Activated naive CD8-positive, alpha-beta T cell treated with anti-CD3 and anti-CD28 coated beads, Interleukin-2, amount 50 U/mL, for 24 hours (primary cell): ENCODE results near the gene KPNA2.
"Not testable (repeated sequence)": the region's sequence is repeated elsewhere in the genome, so short reads cannot be mapped to it uniquely, and the experiment has no call there.

Experiments used
- ATAC-seq: fragments of 150-1000 bp; cut with Tn5 transposase; one replicate; pipeline ENCODE4 v1.10.0; 2021
- DNase-seq: peaks from one replicate; pipeline ENCODE4 v3.0.0; 2021
- H3K27ac Mint-ChIP-seq: one replicate; pipeline ENCODE4 v1.8.0; 2021; ENCODE audit warnings: mild to moderate bottlenecking, mixed read lengths
- H3K27me3 Mint-ChIP-seq: one replicate; pipeline ENCODE4 v1.8.0; 2021; ENCODE audit warnings: mixed read lengths
- H3K36me3 Mint-ChIP-seq: one replicate; pipeline ENCODE4 v1.8.0; 2021; ENCODE audit warnings: low read depth, mixed read lengths
- H3K4me1 Mint-ChIP-seq: one replicate; pipeline ENCODE4 v1.8.0; 2021; ENCODE audit warnings: mixed read lengths
- H3K4me3 Mint-ChIP-seq: one replicate; pipeline ENCODE4 v1.8.0; 2021; ENCODE audit warnings: mild to moderate bottlenecking, moderate library complexity, mixed read lengths
- H3K9me3 Mint-ChIP-seq: one replicate; pipeline ENCODE4 v1.8.0; 2021; ENCODE audit warnings: mixed read lengths

Gene KPNA2

GRCh38 chr17:68035131-68035522 is 408 bp upstream of the KPNA2 start:
- ATAC-seq (peak; percentile 89), DNase-seq (peak; percentile 93)
- peaks cover 25% of the 10 kb centered on the region for H3K4me1 Mint-ChIP-seq
- peak overlapping the region; percentile 94 for H3K4me3 Mint-ChIP-seq
- peaks cover 37% of the 10 kb centered on the region for H3K36me3 Mint-ChIP-seq
- peak overlapping the region; percentile 93 for H3K27ac Mint-ChIP-seq
- H3K9me3 Mint-ChIP-seq, result no peaks in the 10 kb centered on the region
- H3K27me3 Mint-ChIP-seq, result peaks cover 2% of the 10 kb centered on the region

GRCh38 chr17:68036304-68037147 is 991 bp downstream of the KPNA2 start:
- Mint-ChIP-seq H3K36me3 (peaks cover 47% of the 10 kb centered on the region), H3K27me3 (peaks cover 2% of the 10 kb centered on the region), H3K4me3 (peak overlapping the region; percentile 94), H3K4me1 (peaks cover 25% of the 10 kb centered on the region), H3K27ac (peak overlapping the region; percentile 93), H3K9me3 (no peaks in the 10 kb centered on the region)
- DNase-seq (no peak), ATAC-seq (no peak)

- no peak for ATAC-seq
- no peak overlapping the region for H3K27ac Mint-ChIP-seq
Observed at GRCh38 chr17:68047153-68047846, 11.8 kb downstream of the KPNA2 start.

GRCh38 chr17:68047890-68048542 is 12.5 kb downstream of the KPNA2 start:
- not testable (repeated sequence) for ATAC-seq, DNase-seq
- peaks cover 49% of the 10 kb centered on the region for H3K36me3 Mint-ChIP-seq

More at GRCh38 chr17:68047153-68047846, 11.8 kb downstream of the KPNA2 start:
- Mint-ChIP-seq H3K9me3 (no peaks in the 10 kb centered on the region), H3K4me3 (no peak overlapping the region), H3K36me3 (peaks cover 53% of the 10 kb centered on the region), H3K4me1 (no peaks in the 10 kb centered on the region), H3K27me3 (no peaks in the 10 kb centered on the region)
- no peak for DNase-seq

GRCh38 chr17:68048996-68049395 is 13.5 kb downstream of the KPNA2 start:
- H3K36me3 Mint-ChIP-seq, result peaks cover 39% of the 10 kb centered on the region
- no peaks in the 10 kb centered on the region for H3K9me3 Mint-ChIP-seq
- ATAC-seq (peak; percentile 34), DNase-seq (no peak)
- no peak overlapping the region for H3K4me3 Mint-ChIP-seq
- H3K4me1 Mint-ChIP-seq, result no peaks in the 10 kb centered on the region
- no peaks in the 10 kb centered on the region for H3K27me3 Mint-ChIP-seq
- no peak overlapping the region for H3K27ac Mint-ChIP-seq

More at GRCh38 chr17:68047890-68048542, 12.5 kb downstream of the KPNA2 start:
- H3K9me3 Mint-ChIP-seq, H3K4me3 Mint-ChIP-seq, H3K4me1 Mint-ChIP-seq, H3K27me3 Mint-ChIP-seq, H3K27ac Mint-ChIP-seq: not testable (repeated sequence)

GRCh38 chr17:68049812-68050437 is 14.4 kb downstream of the KPNA2 start:
- peaks cover 29% of the 10 kb centered on the region for H3K36me3 Mint-ChIP-seq
- ATAC-seq, H3K27me3 Mint-ChIP-seq, H3K4me3 Mint-ChIP-seq, H3K4me1 Mint-ChIP-seq, H3K27ac Mint-ChIP-seq, H3K9me3 Mint-ChIP-seq, DNase-seq: not testable (repeated sequence)

GRCh38 chr17:68051321-68052312 is 16.1 kb downstream of the KPNA2 start:
- DNase-seq, H3K4me3 Mint-ChIP-seq, H3K9me3 Mint-ChIP-seq, H3K4me1 Mint-ChIP-seq, H3K27ac Mint-ChIP-seq, H3K27me3 Mint-ChIP-seq, ATAC-seq: not testable (repeated sequence)
- H3K36me3 Mint-ChIP-seq, result peaks cover 15% of the 10 kb centered on the region

- no peaks in the 10 kb centered on the region for H3K27me3 Mint-ChIP-seq
- H3K9me3 Mint-ChIP-seq, result no peaks in the 10 kb centered on the region
- peaks cover 5% of the 10 kb centered on the region for H3K36me3 Mint-ChIP-seq
- DNase-seq (no peak), ATAC-seq (no peak)
- H3K4me1 Mint-ChIP-seq, result peaks cover 4% of the 10 kb centered on the region
- no peak overlapping the region for H3K4me3 Mint-ChIP-seq
- no peak overlapping the region for H3K27ac Mint-ChIP-seq
Observed at GRCh38 chr17:68052810-68053209, 17.3 kb downstream of the KPNA2 start.

GRCh38 chr17:68053231-68054013 is 17.9 kb downstream of the KPNA2 start:
- Mint-ChIP-seq H3K27ac (no peak overlapping the region), H3K36me3 (peaks cover 2% of the 10 kb centered on the region), H3K4me1 (peaks cover 5% of the 10 kb centered on the region), H3K9me3 (no peaks in the 10 kb centered on the region), H3K4me3 (no peak overlapping the region), H3K27me3 (peaks cover 2% of the 10 kb centered on the region)
- DNase-seq (no peak), ATAC-seq (no peak)

GRCh38 chr17:68054296-68054900 is 18.9 kb downstream of the KPNA2 start:
- H3K4me1 Mint-ChIP-seq, result peaks cover 5% of the 10 kb centered on the region
- ATAC-seq, result no peak
- H3K27ac Mint-ChIP-seq, result no peak overlapping the region
- no peak for DNase-seq
- no peak overlapping the region for H3K4me3 Mint-ChIP-seq
- peaks cover 2% of the 10 kb centered on the region for H3K27me3 Mint-ChIP-seq
- no peaks in the 10 kb centered on the region for H3K36me3 Mint-ChIP-seq
- H3K9me3 Mint-ChIP-seq, result no peaks in the 10 kb centered on the region

GRCh38 chr17:68057531-68057952 is 22.0 kb downstream of the KPNA2 start:
- ATAC-seq (peak; percentile 73), DNase-seq (peak; percentile 28)
- H3K9me3 Mint-ChIP-seq, result no peaks in the 10 kb centered on the region
- peaks cover 7% of the 10 kb centered on the region for H3K4me1 Mint-ChIP-seq
- H3K27me3 Mint-ChIP-seq, result peaks cover 2% of the 10 kb centered on the region
- no peak overlapping the region for H3K27ac Mint-ChIP-seq
- no peak overlapping the region for H3K4me3 Mint-ChIP-seq
- H3K36me3 Mint-ChIP-seq, result no peaks in the 10 kb centered on the region

- Mint-ChIP-seq H3K36me3 (no peaks in the 10 kb centered on the region), H3K27me3 (peaks cover 2% of the 10 kb centered on the region), H3K27ac (no peak overlapping the region), H3K9me3 (no peaks in the 10 kb centered on the region), H3K4me3 (no peak overlapping the region), H3K4me1 (peaks cover 7% of the 10 kb centered on the region)
- DNase-seq (no peak), ATAC-seq (no peak)
Observed at GRCh38 chr17:68060336-68060735, 24.8 kb downstream of the KPNA2 start.
